Measurements from ENCODE around the gene NME9. TPM values are rescaled to one million over a fixed set of nuclear protein-coding genes. Genes with fewer than 3 reads are reported as not detected.

The NME9 gene
- total and polyA plus RNA-seq, 2 donors (not counting 3 experiments of a cell fraction or from before 2014, with no cell fraction given) = 0.08 TPM; not detected in 1

- ChIA-PET POLR2A (no interaction called here), CTCF (interaction anchor here (1.5 kb wide), 1 partner anchor 17 kb away, joined by 4 read pairs; no protein-coding TSS in a partner anchor)
- Histone ChIP-seq H3K9me3 (replicated peaks; ENCODE audit: control insufficient read depth, insufficient read depth, low read length) (no peaks in the 10 kb centered on the region), H3K9me1 (replicated peaks; ENCODE audit: control insufficient read depth, extremely low read depth, insufficient read depth, low read length) (no peaks in the 10 kb centered on the region), H3K36me3 (ENCODE audit: control insufficient read depth in 2 of 2, extremely low read depth in 1 of 2, insufficient read depth in 2 of 2, low read length in 2 of 2) (no peaks in the 10 kb centered on the region), H3K79me2 (ENCODE audit: control insufficient read depth, insufficient read depth, low read length) (no peaks in the 10 kb centered on the region), H3K4me3 (replicated peaks in 1 of 3; ENCODE audit: insufficient read depth in 1 of 3, low read depth in 1 of 3, low read length in 3 of 3) (no peak overlapping the region), H3K4me2 (ENCODE audit: insufficient read depth, low read length) (no peak overlapping the region), H2AFZ (ENCODE audit: low read depth, low read length) (no peak overlapping the region), H4K20me1 (replicated peaks; ENCODE audit: control insufficient read depth, extremely low read depth, insufficient read depth, low read length) (no peaks in the 10 kb centered on the region), H3K27me3 (ENCODE audit: control insufficient read depth in 2 of 2, insufficient read depth in 2 of 2, low read length in 2 of 2) (no peaks in the 10 kb centered on the region), H3K9ac (replicated peaks; ENCODE audit: extremely low read depth, insufficient read depth, low read length) (no peak overlapping the region), H3K27ac (ENCODE audit: insufficient read depth, low read depth, low read length) (no peak overlapping the region), H3K4me1 (ENCODE audit: control insufficient read depth, extremely low read depth, insufficient read depth, low read length) (no peaks in the 10 kb centered on the region)
- DNase-seq (ENCODE audit: low read depth, low spot score) (no peak), FAIRE-seq (no peak)
- intact Hi-C loops (cut with micrococcal nuclease) (no loop called here), dilution Hi-C loops (cut with MboI; ENCODE audit: extremely low pct_ligation_motif_present, low sequenced_read_pairs) (no loop called here)
- no TSS peak for BruUV-seq (replicated peaks)
- TF ChIP-seq CTCF (IDR thresholded peaks at IDR 0.05; ENCODE audit: extremely low read depth in 1 of 2, insufficient read depth in 1 of 2, low read depth in 1 of 2, low read length in 2 of 2) = no peak
- no peak for TF ChIP-seq MYC (IDR thresholded peaks at IDR 0.05; ENCODE audit: low read depth, low read length)
- no peak for TF ChIP-seq GATA2 (IDR thresholded peaks at IDR 0.05; ENCODE audit: insufficient read depth, insufficient read length, low read depth, low read length)
- no peak for TF ChIP-seq JUN (IDR thresholded peaks at IDR 0.05; ENCODE audit: borderline replicate concordance, insufficient read depth, insufficient read length, low read depth)
- no peak for TF ChIP-seq MAX (IDR thresholded peaks at IDR 0.05; ENCODE audit: insufficient read depth, insufficient read length)
- no peak for TF ChIP-seq EZH2 (IDR thresholded peaks at IDR 0.05; ENCODE audit: borderline replicate concordance, low read depth, low read length, severe bottlenecking)
- no peak for TF ChIP-seq POLR2AphosphoS5 (IDR thresholded peaks at IDR 0.05; ENCODE audit: insufficient read depth, low read depth, low read length)
- TF ChIP-seq FOS (IDR thresholded peaks at IDR 0.05; ENCODE audit: borderline replicate concordance, insufficient read depth, low read length) = no peak
- TF ChIP-seq POLR2A (IDR thresholded peaks at IDR 0.05; ENCODE audit: low read depth, low read length) = no peak
These were observed 37.7 kb upstream of the NME9 start for GRCh38 chr3:138367326-138367850.

All from endothelial cell of umbilical vein (primary cell).